Measurements from ENCODE around the gene HEATR1. TPM values are rescaled to one million over a fixed set of nuclear protein-coding genes. Genes with fewer than 3 reads are reported as not detected.
"Not testable (repeated sequence)": the region's sequence is repeated elsewhere in the genome, so short reads cannot be mapped to it uniquely, and the experiment has no call there.

The HEATR1 gene
- total RNA-seq, 1 experiment from 2014 or later, result 19.4 TPM

GRCh38 chr1:236602171-236602570 is 2.1 kb downstream of the HEATR1 start:
- no peak for DNase-seq (ENCODE audit: low spot score)

- no peak for DNase-seq (ENCODE audit: low spot score)
Observed at GRCh38 chr1:236590553-236591150, 13.7 kb downstream of the HEATR1 start.

- DNase-seq (ENCODE audit: low spot score), result no peak
Observed at GRCh38 chr1:236589531-236589930, 14.8 kb downstream of the HEATR1 start.

- DNase-seq (ENCODE audit: low spot score), result no peak
Observed at GRCh38 chr1:236581528-236581927, 22.8 kb downstream of the HEATR1 start.

- not testable (repeated sequence) for DNase-seq (ENCODE audit: low spot score)
Observed at GRCh38 chr1:236580404-236580803, 23.9 kb downstream of the HEATR1 start.

- DNase-seq (ENCODE audit: low spot score), result no peak
Observed at GRCh38 chr1:236578661-236579060, 25.7 kb downstream of the HEATR1 start.

GRCh38 chr1:236577041-236577440 is 27.3 kb downstream of the HEATR1 start:
- DNase-seq (ENCODE audit: low spot score), result not testable (repeated sequence)

GRCh38 chr1:236576004-236576403 is 28.3 kb downstream of the HEATR1 start:
- no peak for DNase-seq (ENCODE audit: low spot score)

GRCh38 chr1:236575523-236575922 is 28.8 kb downstream of the HEATR1 start:
- no peak for DNase-seq (ENCODE audit: low spot score)

GRCh38 chr1:236568285-236568894 is 35.9 kb downstream of the HEATR1 start:
- no peak for DNase-seq (ENCODE audit: low spot score)

GRCh38 chr1:236565530-236565929 is 38.8 kb downstream of the HEATR1 start:
- DNase-seq (ENCODE audit: low spot score), result no peak

- DNase-seq (ENCODE audit: low spot score), result no peak
Observed at GRCh38 chr1:236561976-236562375, 42.3 kb downstream of the HEATR1 start.

- DNase-seq (ENCODE audit: low spot score), result no peak
Observed at GRCh38 chr1:236560213-236560771, 44.0 kb downstream of the HEATR1 start.

GRCh38 chr1:236558846-236559245 is 45.5 kb downstream of the HEATR1 start:
- no peak for DNase-seq (ENCODE audit: low spot score)

- DNase-seq (ENCODE audit: low spot score), result no peak
Observed at GRCh38 chr1:236558081-236558480, 46.2 kb downstream of the HEATR1 start.

- DNase-seq (ENCODE audit: low spot score), result no peak
Observed at GRCh38 chr1:236556606-236557005, 47.7 kb downstream of the HEATR1 start.

GRCh38 chr1:236553370-236553769 is 50.9 kb downstream of the HEATR1 start:
- no peak for DNase-seq (ENCODE audit: low spot score)

- no peak for DNase-seq (ENCODE audit: low spot score)
Observed at GRCh38 chr1:236552901-236553300, 51.4 kb downstream of the HEATR1 start.

GRCh38 chr1:236552096-236552495 is 52.2 kb downstream of the HEATR1 start:
- no peak for DNase-seq (ENCODE audit: low spot score)

GRCh38 chr1:236550961-236551851 is 53.1 kb downstream of the HEATR1 start:
- no peak for DNase-seq (ENCODE audit: low spot score)

- no peak for DNase-seq (ENCODE audit: low spot score)
Observed at GRCh38 chr1:236548452-236548851, 55.9 kb downstream of the HEATR1 start.

GRCh38 chr1:236545621-236546169 is 58.6 kb downstream of the HEATR1 start:
- DNase-seq (ENCODE audit: low spot score), result no peak
